ENCODE results near the gene RNF167.

DNA sequence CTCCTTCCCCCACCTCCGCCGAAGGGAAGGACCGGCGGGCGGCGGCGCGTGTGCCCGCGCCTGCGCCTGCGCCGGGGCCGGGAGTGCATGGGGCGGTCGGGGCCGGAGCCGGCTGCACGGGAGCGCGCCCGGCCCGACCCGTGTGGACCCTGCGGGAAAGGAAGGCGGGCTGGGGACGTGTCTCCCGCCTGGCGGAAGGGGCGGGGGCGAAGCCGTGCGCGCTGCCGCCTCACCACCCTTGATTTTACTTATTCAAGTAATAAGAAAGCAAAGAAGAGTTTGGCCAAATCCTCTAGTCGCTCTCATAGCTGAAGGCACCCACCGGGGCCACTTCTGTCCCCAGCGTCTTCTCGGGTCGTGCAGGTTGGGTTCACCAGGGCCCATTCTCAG is 8.9 kb downstream of the RNF167 start:
- TF ChIP-seq, protein P1, sequence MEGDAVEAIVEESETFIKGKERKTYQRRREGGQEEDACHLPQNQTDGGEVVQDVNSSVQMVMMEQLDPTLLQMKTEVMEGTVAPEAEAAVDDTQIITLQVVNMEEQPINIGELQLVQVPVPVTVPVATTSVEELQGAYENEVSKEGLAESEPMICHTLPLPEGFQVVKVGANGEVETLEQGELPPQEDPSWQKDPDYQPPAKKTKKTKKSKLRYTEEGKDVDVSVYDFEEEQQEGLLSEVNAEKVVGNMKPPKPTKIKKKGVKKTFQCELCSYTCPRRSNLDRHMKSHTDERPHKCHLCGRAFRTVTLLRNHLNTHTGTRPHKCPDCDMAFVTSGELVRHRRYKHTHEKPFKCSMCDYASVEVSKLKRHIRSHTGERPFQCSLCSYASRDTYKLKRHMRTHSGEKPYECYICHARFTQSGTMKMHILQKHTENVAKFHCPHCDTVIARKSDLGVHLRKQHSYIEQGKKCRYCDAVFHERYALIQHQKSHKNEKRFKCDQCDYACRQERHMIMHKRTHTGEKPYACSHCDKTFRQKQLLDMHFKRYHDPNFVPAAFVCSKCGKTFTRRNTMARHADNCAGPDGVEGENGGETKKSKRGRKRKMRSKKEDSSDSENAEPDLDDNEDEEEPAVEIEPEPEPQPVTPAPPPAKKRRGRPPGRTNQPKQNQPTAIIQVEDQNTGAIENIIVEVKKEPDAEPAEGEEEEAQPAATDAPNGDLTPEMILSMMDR (IDR thresholded peaks at IDR 0.05) = peak in 2 of 6 experiments; percentile 3 to 10
- TF ChIP-seq POLR2A (IDR thresholded peaks at IDR 0.05) = peak in 2 of 4 donors; percentile 63 to 65

Data from esophagus squamous epithelium (tissue), 4 donors.